GM12892 (cell line): ENCODE data around the gene SLAMF7.
"Not testable (repeated sequence)": the region's sequence is repeated elsewhere in the genome, so short reads cannot be mapped to it uniquely, and the experiment has no call there.

ENCODE experiments used
- DNase-seq: peaks from one replicate; pipeline ENCODE4 v3.0.0; 2011; ENCODE audit not compliant: insufficient read length
- FAIRE-seq: peaks from 2 replicates; lab custom pipeline; 2011; peaks lifted over from hg19 to GRCh38; lab: Jason Lieb, UNC
- POLR2A ChIP-seq: IDR thresholded peaks from 2 replicates; pipeline ENCODE4 v1.6.1; 2011; ENCODE audit warnings: low read depth, low read length, control low read depth
- POLR2AphosphoS5 ChIP-seq: IDR thresholded peaks from 2 replicates; pipeline ENCODE4 v1.6.1; 2011; ENCODE audit warnings: low read depth, low read length, control low read depth
- TAF1 ChIP-seq: IDR thresholded peaks from 2 replicates; pipeline ENCODE4 v1.6.1; 2011; ENCODE audit warnings: low read depth, mild to moderate bottlenecking, control low read depth, low read length, borderline replicate concordance

SLAMF7 gene

DNA sequence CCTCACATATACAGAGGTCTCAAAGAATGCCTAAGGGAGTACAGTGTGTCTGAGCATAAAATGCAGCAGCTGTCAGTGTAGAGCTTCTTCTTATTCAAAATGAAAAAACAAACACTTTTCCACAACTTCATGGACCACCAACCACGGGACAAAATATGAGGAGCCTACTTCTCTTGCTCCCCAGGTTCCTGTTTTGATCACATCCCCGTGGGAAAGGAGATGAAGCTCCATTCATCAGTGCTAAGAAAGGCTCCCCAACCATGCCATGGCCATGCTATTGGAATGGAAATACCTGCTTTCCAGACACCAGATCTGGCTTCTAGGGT is 27.8 kb upstream of the SLAMF7 start:
- TF ChIP-seq POLR2A (no peak), POLR2AphosphoS5 (no peak), TAF1 (no peak)
- DNase-seq: no peak
- no peak for FAIRE-seq

DNA sequence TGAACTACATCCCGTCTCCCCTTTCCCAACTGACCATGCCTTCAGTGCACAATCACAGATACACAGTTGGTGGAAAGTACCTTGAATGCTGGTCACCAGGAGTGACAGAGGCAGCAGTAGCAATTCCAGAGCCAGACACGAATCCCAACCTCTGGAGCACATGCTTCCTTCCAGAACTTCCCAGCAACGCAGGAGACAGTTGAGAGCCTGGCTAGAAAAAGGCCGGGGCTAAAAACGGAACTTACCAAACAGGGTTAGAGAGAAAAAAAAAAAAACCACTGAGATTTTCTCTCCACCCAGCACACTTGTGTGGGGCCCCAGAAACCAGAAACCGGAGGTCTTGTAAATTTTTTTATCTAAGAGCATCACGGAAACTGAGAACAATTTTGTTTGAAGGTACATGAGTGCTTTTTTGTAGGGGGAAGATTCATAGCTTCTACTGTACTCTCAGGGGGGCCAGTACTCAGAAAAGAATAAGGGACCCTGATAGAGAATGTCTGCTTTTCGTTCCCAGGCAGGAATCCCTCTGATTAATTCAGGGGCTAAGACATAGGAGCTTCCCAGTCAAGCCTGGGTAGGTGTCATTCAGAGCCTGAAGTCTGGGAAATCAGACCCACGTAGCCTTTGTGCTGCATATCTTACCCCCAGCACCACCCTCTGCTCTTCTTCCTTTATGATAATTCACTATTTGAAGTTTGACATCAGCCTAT is 27.3 kb upstream of the SLAMF7 start, which contains the start of gene CD48:
Gene CD48 (minus strand): TSS at position 221 of the 710 bp plus-strand sequence. CDS start 59 bp downstream, at position 162.
- peak; percentile 67 for TF ChIP-seq POLR2A
- TF ChIP-seq POLR2AphosphoS5: peak; percentile 78
- TF ChIP-seq TAF1: peak; percentile 68; the same call in 1 of the 2 replicates
- DNase-seq (no peak), FAIRE-seq (peak; percentile 92)

- FAIRE-seq: peak; percentile 99
- peak; percentile 53; the same call in 1 of the 2 replicates for TF ChIP-seq POLR2AphosphoS5
- TF ChIP-seq POLR2A: peak; percentile 74
- DNase-seq: not testable (repeated sequence)
Observed at GRCh38 chr1:160712525-160713080, 26.4 kb upstream of the SLAMF7 start.

DNA sequence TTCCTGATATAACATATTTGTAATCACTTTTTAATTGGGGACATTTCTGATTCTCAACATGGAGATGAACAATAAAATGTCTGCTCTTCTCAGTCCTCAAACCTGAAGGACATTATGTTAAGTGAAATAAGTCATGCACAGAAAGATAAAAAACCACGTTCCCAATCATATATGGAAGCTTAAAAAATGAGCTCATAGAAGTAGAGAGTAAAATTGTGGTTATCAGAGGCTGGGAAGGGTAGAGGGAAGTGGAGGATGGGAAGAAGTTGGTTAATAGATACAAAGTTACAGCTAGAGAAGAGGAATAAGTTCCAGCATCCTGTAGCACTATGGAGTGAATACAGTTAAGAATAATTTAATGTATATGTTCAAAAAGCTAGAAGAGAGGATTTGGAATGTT is 25.9 kb upstream of the SLAMF7 start:
- FAIRE-seq (no peak), DNase-seq (no peak)
- TF ChIP-seq POLR2A: no peak
- no peak for TF ChIP-seq TAF1
- no peak for TF ChIP-seq POLR2AphosphoS5

DNA sequence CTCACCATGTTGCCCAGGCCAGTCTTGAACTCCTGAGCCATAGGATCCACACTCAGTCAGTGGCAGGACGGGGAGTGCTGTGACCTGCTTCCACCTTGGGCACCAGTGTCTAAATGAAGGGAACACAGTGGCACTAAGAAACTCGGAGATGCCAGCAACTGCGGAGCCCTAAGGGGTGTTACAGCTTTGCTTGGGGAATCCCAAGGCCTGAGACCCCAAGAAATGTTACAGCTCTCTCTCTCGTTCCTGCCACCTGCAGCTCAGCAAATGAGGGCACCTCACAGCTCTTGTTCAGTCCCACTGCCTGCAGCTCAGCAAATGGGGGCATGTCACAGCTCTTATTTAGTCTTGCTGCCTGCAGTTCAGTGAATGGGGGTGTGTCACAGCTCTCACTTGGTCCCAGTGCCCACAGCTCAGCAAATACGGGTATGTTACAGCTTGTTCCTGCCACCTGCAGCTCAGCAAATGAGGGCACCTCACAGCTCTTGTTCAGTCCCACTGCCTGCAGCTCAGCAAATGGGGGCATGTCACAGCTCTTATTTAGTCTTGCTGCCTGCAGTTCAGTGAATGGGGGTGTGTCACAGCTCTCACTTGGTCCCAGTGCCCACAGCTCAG is 24.9 kb upstream of the SLAMF7 start:
- not testable (repeated sequence) for DNase-seq
- peak; percentile 56 for FAIRE-seq

- no peak for TF ChIP-seq TAF1
- TF ChIP-seq POLR2A: no peak
- no peak for TF ChIP-seq POLR2AphosphoS5
- DNase-seq (no peak), FAIRE-seq (no peak)
Observed at GRCh38 chr1:160716013-160716412, 23.0 kb upstream of the SLAMF7 start.

DNA sequence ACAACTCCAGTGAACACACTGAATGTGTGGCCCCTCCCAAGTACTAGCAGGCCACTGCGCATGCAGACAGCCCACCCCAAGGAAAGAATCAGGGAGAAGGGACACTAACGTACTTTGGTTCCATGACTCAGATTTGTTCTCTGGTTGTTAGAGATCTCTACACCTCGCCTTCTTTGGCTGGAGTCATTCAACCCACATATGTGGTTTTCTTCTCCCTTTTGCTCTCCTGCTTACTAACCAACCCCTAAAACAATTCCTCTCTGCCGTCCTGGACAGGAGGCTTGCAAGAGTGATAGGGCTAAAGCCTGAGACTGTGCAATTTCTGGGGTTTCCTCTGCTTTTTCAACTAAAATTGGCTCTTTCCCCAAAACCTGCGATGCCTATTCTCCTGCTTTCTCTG is 21.7 kb upstream of the SLAMF7 start:
- DNase-seq (no peak), FAIRE-seq (no peak)
- TF ChIP-seq POLR2A (no peak), TAF1 (no peak), POLR2AphosphoS5 (no peak)

DNA sequence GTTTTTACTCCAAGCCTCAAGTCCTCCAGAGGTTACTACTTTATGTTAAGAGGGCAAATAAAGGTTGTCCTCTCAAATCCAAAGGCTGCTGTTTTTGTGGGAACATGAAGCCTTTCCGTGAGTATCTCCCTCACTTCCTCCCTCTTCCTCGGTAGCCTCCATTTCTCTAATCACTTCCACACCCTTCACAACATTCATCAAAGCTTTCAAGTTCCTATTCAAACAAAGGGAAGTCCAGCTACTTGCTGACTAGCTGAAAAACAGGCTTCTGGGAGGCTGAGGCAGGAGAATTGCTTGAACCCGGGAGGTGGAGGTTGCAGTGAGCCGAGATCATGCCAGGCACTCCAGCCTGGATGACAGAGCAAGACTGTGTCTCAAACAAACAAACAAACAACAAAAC is 20.8 kb upstream of the SLAMF7 start:
- no peak for DNase-seq
- no peak for TF ChIP-seq POLR2AphosphoS5
- TF ChIP-seq TAF1: no peak
- no peak for TF ChIP-seq POLR2A
- FAIRE-seq: peak; percentile 9

- no peak for DNase-seq
- peak; percentile 30 for FAIRE-seq
- TF ChIP-seq POLR2A (no peak), POLR2AphosphoS5 (no peak), TAF1 (no peak)
Observed at GRCh38 chr1:160720356-160721085, 18.5 kb upstream of the SLAMF7 start.

DNA sequence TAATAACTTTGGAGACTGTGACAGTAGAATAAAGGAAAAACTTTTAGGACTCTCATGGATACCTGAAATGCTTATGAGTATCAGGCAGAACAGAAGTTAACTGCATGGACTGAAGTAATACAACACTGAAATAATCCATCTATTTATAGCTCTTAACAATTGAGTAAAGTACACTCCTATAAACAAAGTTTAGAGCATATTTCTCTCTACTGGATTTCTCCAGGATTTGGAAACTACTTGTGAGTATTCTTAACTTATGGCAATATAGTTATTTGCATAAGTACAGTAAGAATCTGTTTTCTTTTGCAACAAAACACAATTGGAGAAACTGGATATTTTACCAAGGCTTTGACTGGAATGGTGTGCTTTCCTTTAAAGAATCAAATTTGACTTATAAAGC is 17.6 kb upstream of the SLAMF7 start:
- TF ChIP-seq POLR2A: no peak
- no peak for TF ChIP-seq TAF1
- no peak for DNase-seq
- no peak for FAIRE-seq

- TF ChIP-seq POLR2A (no peak), POLR2AphosphoS5 (no peak), TAF1 (no peak)
- FAIRE-seq (peak; percentile 69), DNase-seq (no peak)
Observed at GRCh38 chr1:160722726-160723125, 16.3 kb upstream of the SLAMF7 start.
